HFFc6 (cell line): Measurements from ENCODE around the gene SEZ6L. TPM values are rescaled to one million over a fixed set of nuclear protein-coding genes. Genes with fewer than 3 reads are reported as not detected.

Experiments
- DNase-seq: peaks from one replicate; pipeline ENCODE4 v3.0.0-alpha.2; 2018
- H3K27ac Mint-ChIP-seq: 2 replicates; pipeline ENCODE4 v1.8.0; 2020; ENCODE audit warnings: mild to moderate bottlenecking, mixed read lengths
- H3K27me3 Mint-ChIP-seq: 2 replicates; pipeline ENCODE4 v1.8.0; 2021; ENCODE audit warnings: mild to moderate bottlenecking, moderate library complexity, mixed read lengths; ENCODE audit not compliant: insufficient read depth
- H3K36me3 Mint-ChIP-seq: 2 replicates; pipeline ENCODE4 v1.8.0; 2021; ENCODE audit warnings: low read depth, mixed read lengths
- H3K4me1 Mint-ChIP-seq: 2 replicates; pipeline ENCODE4 v1.8.0; 2020; ENCODE audit warnings: low read depth, mixed read lengths
- H3K4me3 Mint-ChIP-seq: 2 replicates; pipeline ENCODE4 v1.8.0; 2020; ENCODE audit warnings: mild to moderate bottlenecking, moderate library complexity, mixed read lengths
- H3K9me3 Mint-ChIP-seq: 2 replicates; pipeline ENCODE4 v1.8.0; 2020; ENCODE audit warnings: mild to moderate bottlenecking, mixed read lengths
- CTCF ChIP-seq: fragments of 200-600 bp; sonication (generic); IDR thresholded peaks from 2 replicates; pipeline ENCODE4 v1.5.0; 2021; ENCODE audit warnings: antibody characterized with exemption, mild to moderate bottlenecking
- total RNA-seq, 6 experiments: library from RNA; stranded (reverse); fragmentation: NEBNext Ultra II Directional; extraction: Animal tissue kit (Norgen Biotek cat#: 25700); gene quantifications; 2 replicates in 1 of 6; 3 replicates in 5 of 6; pipeline ENCODE4 v1.2.3, GENCODE V29; 2021

SEZ6L gene
- total RNA-seq, 6 experiments from 2014 or later = not detected

- no peaks in the 10 kb centered on the region for H3K4me1 Mint-ChIP-seq
- no peak for DNase-seq
- TF ChIP-seq CTCF = no peak
- peaks cover 4% of the 10 kb centered on the region; the same call in 1 of the 2 replicates for H3K9me3 Mint-ChIP-seq
- H3K4me3 Mint-ChIP-seq = no peak overlapping the region
- H3K27me3 Mint-ChIP-seq = no peaks in the 10 kb centered on the region
- no peak overlapping the region for H3K27ac Mint-ChIP-seq
- no peaks in the 10 kb centered on the region for H3K36me3 Mint-ChIP-seq
Measured at GRCh38 chr22:26283330-26283729, 114.1 kb downstream of the SEZ6L start.

GRCh38 chr22:26285632-26286031 lies 116.4 kb downstream of the SEZ6L start:
- Mint-ChIP-seq H3K4me1 (no peaks in the 10 kb centered on the region), H3K9me3 (peaks cover 4% of the 10 kb centered on the region; the same call in 1 of the 2 replicates), H3K4me3 (no peak overlapping the region), H3K27ac (no peak overlapping the region), H3K27me3 (peaks cover 1% of the 10 kb centered on the region), H3K36me3 (no peaks in the 10 kb centered on the region)
- DNase-seq = no peak
- no peak for TF ChIP-seq CTCF

- Mint-ChIP-seq H3K9me3 (peaks cover 4% of the 10 kb centered on the region; the same call in 1 of the 2 replicates), H3K4me1 (no peaks in the 10 kb centered on the region), H3K36me3 (no peaks in the 10 kb centered on the region), H3K27ac (no peak overlapping the region), H3K4me3 (no peak overlapping the region), H3K27me3 (peaks cover 2% of the 10 kb centered on the region)
- no peak for DNase-seq
- no peak for TF ChIP-seq CTCF
Measured at GRCh38 chr22:26286091-26286820, 117.0 kb downstream of the SEZ6L start.

- DNase-seq = no peak
- peaks cover 2% of the 10 kb centered on the region for H3K27me3 Mint-ChIP-seq
- no peaks in the 10 kb centered on the region for H3K36me3 Mint-ChIP-seq
- no peaks in the 10 kb centered on the region for H3K9me3 Mint-ChIP-seq
- H3K4me3 Mint-ChIP-seq = no peak overlapping the region
- no peak for TF ChIP-seq CTCF
- no peaks in the 10 kb centered on the region for H3K4me1 Mint-ChIP-seq
- H3K27ac Mint-ChIP-seq = no peak overlapping the region
Measured at GRCh38 chr22:26287382-26288225, 118.3 kb downstream of the SEZ6L start.

GRCh38 chr22:26289611-26290101 lies 120.4 kb downstream of the SEZ6L start:
- Mint-ChIP-seq H3K4me3 (no peak overlapping the region), H3K9me3 (no peaks in the 10 kb centered on the region), H3K27ac (no peak overlapping the region), H3K4me1 (no peaks in the 10 kb centered on the region), H3K27me3 (peaks cover 2% of the 10 kb centered on the region), H3K36me3 (no peaks in the 10 kb centered on the region)
- no peak for TF ChIP-seq CTCF
- no peak for DNase-seq
